Measurements from ENCODE around the gene HS3ST5.

DNA sequence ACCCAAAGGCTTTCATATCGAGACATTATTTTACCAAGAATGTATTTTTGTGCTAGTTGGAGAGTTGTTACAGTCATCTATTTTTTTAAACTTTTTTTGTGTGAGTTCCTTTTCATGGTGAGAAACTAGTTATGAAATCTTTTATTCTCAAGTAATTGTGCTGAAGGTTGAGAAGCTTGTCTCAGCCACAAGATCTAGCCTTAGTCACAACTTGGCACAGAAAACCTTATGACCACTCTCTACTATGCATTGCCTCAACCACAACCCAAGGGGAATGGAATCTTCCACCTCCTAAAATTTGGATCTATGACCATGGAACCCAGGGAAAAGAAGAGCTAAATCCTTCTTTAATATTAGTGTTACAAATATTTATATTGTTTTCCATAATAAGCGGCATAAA lies 58.5 kb downstream of the HS3ST5 start:
- TF ChIP-seq, protein P1, sequence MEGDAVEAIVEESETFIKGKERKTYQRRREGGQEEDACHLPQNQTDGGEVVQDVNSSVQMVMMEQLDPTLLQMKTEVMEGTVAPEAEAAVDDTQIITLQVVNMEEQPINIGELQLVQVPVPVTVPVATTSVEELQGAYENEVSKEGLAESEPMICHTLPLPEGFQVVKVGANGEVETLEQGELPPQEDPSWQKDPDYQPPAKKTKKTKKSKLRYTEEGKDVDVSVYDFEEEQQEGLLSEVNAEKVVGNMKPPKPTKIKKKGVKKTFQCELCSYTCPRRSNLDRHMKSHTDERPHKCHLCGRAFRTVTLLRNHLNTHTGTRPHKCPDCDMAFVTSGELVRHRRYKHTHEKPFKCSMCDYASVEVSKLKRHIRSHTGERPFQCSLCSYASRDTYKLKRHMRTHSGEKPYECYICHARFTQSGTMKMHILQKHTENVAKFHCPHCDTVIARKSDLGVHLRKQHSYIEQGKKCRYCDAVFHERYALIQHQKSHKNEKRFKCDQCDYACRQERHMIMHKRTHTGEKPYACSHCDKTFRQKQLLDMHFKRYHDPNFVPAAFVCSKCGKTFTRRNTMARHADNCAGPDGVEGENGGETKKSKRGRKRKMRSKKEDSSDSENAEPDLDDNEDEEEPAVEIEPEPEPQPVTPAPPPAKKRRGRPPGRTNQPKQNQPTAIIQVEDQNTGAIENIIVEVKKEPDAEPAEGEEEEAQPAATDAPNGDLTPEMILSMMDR (IDR thresholded peaks at IDR 0.05) = no peak
- TF ChIP-seq POLR2A (IDR thresholded peaks at IDR 0.05) = no peak

Data from ovary (tissue), 3 donors.